ENCODE data around the gene CYP11A1.

GRCh38 chr15:74333093-74333492 lies 34.4 kb downstream of the CYP11A1 start:
- TF ChIP-seq NR2C2 (IDR thresholded peaks at IDR 0.05; ENCODE audit: borderline replicate concordance, control insufficient read depth, insufficient read length, low read depth) (no peak), CTCF (IDR thresholded peaks at IDR 0.05 in 2 of 3, conservative IDR thresholded peaks at IDR 0.05 in 1 of 3; ENCODE audit: control insufficient read depth in 2 of 3, extremely low read depth in 1 of 3, insufficient read depth in 1 of 3, low read depth in 3 of 3, low read length in 3 of 3) (no peak), WRNIP1 (IDR thresholded peaks at IDR 0.05; ENCODE audit: borderline replicate concordance, low read depth, low read length) (no peak), ZBTB33 (IDR thresholded peaks at IDR 0.05) (no peak), CEBPB (IDR thresholded peaks at IDR 0.05; ENCODE audit: borderline replicate concordance in 1 of 2, low read depth in 2 of 2, low read length in 2 of 2) (no peak), POLR2A (IDR thresholded peaks at IDR 0.05; ENCODE audit: low read depth, low read length) (no peak), EGR1 (IDR thresholded peaks at IDR 0.05; ENCODE audit: borderline replicate concordance in 1 of 2, low read depth in 2 of 2, low read length in 2 of 2) (no peak)
